Measurements from ENCODE around the gene PPP6C. TPM values are rescaled to one million over a fixed set of nuclear protein-coding genes. Genes with fewer than 3 reads are reported as not detected.
A peak's percentile ranks its signal among the peaks of the same experiment; 100 is the strongest.
"Not testable (repeated sequence)": the region's sequence is repeated elsewhere in the genome, so short reads cannot be mapped to it uniquely, and the experiment has no call there.

PPP6C gene
- total and polyA plus RNA-seq, 7 experiments from 2014 or later = 32.9 to 56.5 (median 50.7) TPM

DNA sequence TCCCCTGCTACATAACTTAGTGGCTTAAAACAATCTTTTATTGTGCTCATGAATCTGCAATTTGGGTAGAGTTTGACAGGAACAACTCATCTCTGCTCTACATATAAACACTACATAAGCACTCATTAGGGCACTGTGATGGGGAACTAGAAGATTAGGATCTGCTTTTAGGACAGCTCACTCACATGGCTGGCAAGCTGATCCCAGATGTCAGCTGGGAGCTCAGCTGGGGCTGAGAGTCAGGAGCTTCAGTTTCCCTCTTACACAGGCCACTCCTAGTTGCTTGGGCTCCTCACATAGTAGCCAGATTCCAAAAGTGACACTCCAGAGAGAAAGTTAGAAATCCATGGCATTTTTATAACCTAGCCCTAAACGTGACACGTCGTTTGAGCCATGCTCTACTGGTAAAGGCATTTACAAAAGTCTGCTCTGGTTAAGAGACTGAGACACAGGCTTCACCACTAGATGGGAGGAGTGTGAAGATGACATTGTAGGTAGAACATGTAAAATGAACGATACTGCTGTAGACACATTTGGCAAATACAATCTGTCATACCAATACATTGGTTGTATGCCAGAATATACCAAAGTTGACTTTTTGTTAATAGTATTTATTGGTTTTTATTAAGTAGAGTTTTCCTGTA, 69.8 kb downstream of the PPP6C start:
- no peaks in the 10 kb centered on the region for H3K27me3 Mint-ChIP-seq
- Histone ChIP-seq H3K9me3 (ENCODE audit: control insufficient read depth in 2 of 3, low read length in 3 of 3) (no peaks in the 10 kb centered on the region), H3K36me3 (ENCODE audit: control insufficient read depth in 2 of 3, insufficient read depth in 3 of 3, low read length in 3 of 3) (no peaks in the 10 kb centered on the region), H3K27ac (ENCODE audit: low read depth, low read length) (no peak overlapping the region), H3K27me3 (ENCODE audit: control insufficient read depth in 2 of 2, insufficient read depth in 2 of 2, low read length in 2 of 2) (no peaks in the 10 kb centered on the region), H3K4me1 (ENCODE audit: control insufficient read depth in 2 of 2, insufficient read depth in 2 of 2, low read length in 2 of 2) (peaks cover 4 to 22% of the 10 kb centered on the region in 2 donors), H3K4me3 (ENCODE audit: low read length) (no peak overlapping the region)
- ATAC-seq = peak; percentile 78
- peaks cover 0 to 13% (median 0%) of the 10 kb centered on the region in 5 donors for H3K36me3 Mint-ChIP-seq
- DNase-seq = peak in 7 of 9 donors; percentile 37 to 65 (median 50)
- intact Hi-C loops (cut with micrococcal nuclease) = loop anchor here (1.0 to 2.0 kb wide), 2 partner anchors 15 to 24 kb away; partner anchors contain the start of gene SCAI (in 2 of the 2)
- H3K9me3 Mint-ChIP-seq = peaks cover 0 to 2% (median 0%) of the 10 kb centered on the region in 11 donors
- H3K4me3 Mint-ChIP-seq = peak overlapping the region in 6 of 10 donors; percentile 35 to 59 (median 50)
- H3K4me1 Mint-ChIP-seq = peaks cover 19 to 58% (median 42%) of the 10 kb centered on the region in 7 donors
- POLR2A ChIA-PET = interaction anchor here (0.6 to 1.5 kb wide), 3 partner anchors 22 to 1070 kb away, joined by 3 to 6 read pairs (median 3); no protein-coding TSS in a partner anchor
- peak overlapping the region; percentile 55 to 84 (median 75) for H3K27ac Mint-ChIP-seq
- CTCF ChIA-PET = interaction anchor here (0.7 kb wide), 2 partner anchors 28 to 85 kb away, joined by 3 read pairs; no protein-coding TSS in a partner anchor

DNA sequence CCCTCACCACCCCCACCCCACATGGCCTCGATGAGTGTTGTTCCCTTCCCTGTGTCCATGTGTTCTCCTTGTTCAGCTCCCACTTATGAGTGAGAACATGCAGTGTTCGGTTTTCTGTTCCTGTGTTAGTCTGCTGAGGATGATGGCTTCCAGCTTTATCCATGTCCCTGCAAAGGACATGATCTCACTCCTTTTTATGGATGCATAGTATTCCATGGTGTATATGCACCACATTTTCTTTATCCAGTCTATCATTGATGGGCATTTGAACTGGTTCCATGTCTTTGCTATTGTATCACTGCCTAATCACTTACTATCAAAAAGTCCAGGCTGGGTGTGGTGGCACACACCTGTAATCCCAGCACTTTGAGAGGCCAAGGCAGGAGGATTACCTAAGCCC, 70.9 kb downstream of the PPP6C start:
- intact Hi-C loops (cut with micrococcal nuclease) = loop anchor here in 1 of 2 donors (2.0 kb wide), 1 partner anchor 14 kb away; no protein-coding TSS in a partner anchor
- not testable (repeated sequence) for H3K4me3 Mint-ChIP-seq; H3K36me3 ChIP-seq (ENCODE audit: control insufficient read depth in 2 of 3, insufficient read depth in 3 of 3, low read length in 3 of 3); H3K4me3 ChIP-seq (ENCODE audit: low read length); H3K27me3 ChIP-seq (ENCODE audit: control insufficient read depth in 2 of 2, insufficient read depth in 2 of 2, low read length in 2 of 2); ATAC-seq; H3K9me3 ChIP-seq (ENCODE audit: control insufficient read depth in 2 of 3, low read length in 3 of 3); DNase-seq; H3K27ac ChIP-seq (ENCODE audit: low read depth, low read length); H3K9me3 Mint-ChIP-seq; H3K27me3 Mint-ChIP-seq
- H3K27ac Mint-ChIP-seq = peak overlapping the region in 4 of 9 donors; percentile 4 to 45 (median 11)
- peaks cover 0 to 12% (median 0%) of the 10 kb centered on the region in 5 donors for H3K36me3 Mint-ChIP-seq
- H3K4me1 Mint-ChIP-seq = peaks cover 17 to 47% (median 33%) of the 10 kb centered on the region in 7 donors
- peaks cover 4 to 17% of the 10 kb centered on the region in 2 donors for H3K4me1 ChIP-seq (ENCODE audit: control insufficient read depth in 2 of 2, insufficient read depth in 2 of 2, low read length in 2 of 2)
- ChIA-PET CTCF (interaction anchor here (1.1 kb wide), 1 partner anchor 25 kb away, joined by 3 read pairs; no protein-coding TSS in a partner anchor), POLR2A (interaction anchor here (1.0 kb wide), 1 partner anchor 8 kb away, joined by 3 read pairs; no protein-coding TSS in a partner anchor)

GRCh38 chr9:125114503-125114902, 75.1 kb downstream of the PPP6C start:
- POLR2A ChIA-PET = interaction anchor here (0.8 to 0.9 kb wide), 2 partner anchors 27 to 77 kb away, joined by 3 read pairs; no protein-coding TSS in a partner anchor
- CTCF ChIA-PET; H3K27me3 ChIP-seq (ENCODE audit: control insufficient read depth in 2 of 2, insufficient read depth in 2 of 2, low read length in 2 of 2); intact Hi-C loops (cut with micrococcal nuclease); H3K4me3 ChIP-seq (ENCODE audit: low read length); H3K9me3 ChIP-seq (ENCODE audit: control insufficient read depth in 2 of 3, low read length in 3 of 3); H3K4me1 ChIP-seq (ENCODE audit: control insufficient read depth in 2 of 2, insufficient read depth in 2 of 2, low read length in 2 of 2); H3K36me3 ChIP-seq (ENCODE audit: control insufficient read depth in 2 of 3, insufficient read depth in 3 of 3, low read length in 3 of 3); ATAC-seq; H3K4me3 Mint-ChIP-seq; H3K27ac Mint-ChIP-seq; H3K27me3 Mint-ChIP-seq; H3K27ac ChIP-seq (ENCODE audit: low read depth, low read length); DNase-seq: not testable (repeated sequence)
- Mint-ChIP-seq H3K4me1 (peaks cover 0 to 24% (median 19%) of the 10 kb centered on the region in 7 donors), H3K9me3 (peaks cover 0 to 24% (median 10%) of the 10 kb centered on the region in 11 donors), H3K36me3 (peaks cover 4 to 30% (median 22%) of the 10 kb centered on the region in 5 donors)

- Histone ChIP-seq H3K4me1 (ENCODE audit: control insufficient read depth in 2 of 2, insufficient read depth in 2 of 2, low read length in 2 of 2) (no peaks in the 10 kb centered on the region), H3K27me3 (ENCODE audit: control insufficient read depth in 2 of 2, insufficient read depth in 2 of 2, low read length in 2 of 2) (no peaks in the 10 kb centered on the region), H3K36me3 (ENCODE audit: control insufficient read depth in 2 of 3, insufficient read depth in 3 of 3, low read length in 3 of 3) (no peaks in the 10 kb centered on the region), H3K9me3 (ENCODE audit: control insufficient read depth in 2 of 3, low read length in 3 of 3) (peaks cover 0 to 7% (median 0%) of the 10 kb centered on the region in 3 experiments), H3K27ac (ENCODE audit: low read depth, low read length) (no peak overlapping the region), H3K4me3 (ENCODE audit: low read length) (no peak overlapping the region)
- Mint-ChIP-seq H3K27me3 (no peaks in the 10 kb centered on the region), H3K27ac (peak overlapping the region in 1 of 9 donors; percentile 19), H3K4me3 (no peak overlapping the region), H3K9me3 (peaks cover 0 to 24% (median 10%) of the 10 kb centered on the region in 11 donors), H3K36me3 (peaks cover 4 to 28% (median 22%) of the 10 kb centered on the region in 5 donors), H3K4me1 (peaks cover 0 to 17% (median 10%) of the 10 kb centered on the region in 7 donors)
- POLR2A ChIA-PET = no interaction called here
- intact Hi-C loops (cut with micrococcal nuclease) = no loop called here
- CTCF ChIA-PET = no interaction called here
- ATAC-seq (no peak), DNase-seq (no peak)
These were observed 79.1 kb downstream of the PPP6C start for GRCh38 chr9:125110464-125110863.

DNA sequence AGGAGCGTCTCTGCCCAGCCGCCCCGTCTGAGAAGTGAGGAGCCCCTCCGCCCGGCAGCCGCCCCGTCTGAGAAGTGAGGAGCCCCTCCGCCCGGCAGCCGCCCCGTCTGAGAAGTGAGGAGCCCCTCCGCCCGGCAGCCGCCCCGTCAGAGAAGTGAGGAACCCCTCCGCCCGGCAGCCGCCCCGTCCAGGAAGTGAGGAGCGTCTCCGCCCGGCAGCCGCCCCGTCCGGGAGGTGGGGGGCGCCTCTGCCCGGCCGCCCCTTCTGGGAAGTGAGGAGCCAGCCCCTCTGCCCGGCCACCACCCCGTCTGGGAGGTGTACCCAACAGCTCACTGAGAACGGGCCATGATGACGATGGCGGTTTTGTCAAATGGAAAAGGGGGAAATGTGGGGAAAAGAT, 81.1 kb downstream of the PPP6C start:
- H3K27me3 ChIP-seq (ENCODE audit: control insufficient read depth in 2 of 2, insufficient read depth in 2 of 2, low read length in 2 of 2); H3K27me3 Mint-ChIP-seq; intact Hi-C loops (cut with micrococcal nuclease); DNase-seq; H3K27ac ChIP-seq (ENCODE audit: low read depth, low read length); CTCF ChIA-PET; H3K4me3 ChIP-seq (ENCODE audit: low read length); ATAC-seq; H3K27ac Mint-ChIP-seq; H3K9me3 ChIP-seq (ENCODE audit: control insufficient read depth in 2 of 3, low read length in 3 of 3); H3K36me3 ChIP-seq (ENCODE audit: control insufficient read depth in 2 of 3, insufficient read depth in 3 of 3, low read length in 3 of 3); POLR2A ChIA-PET; H3K4me3 Mint-ChIP-seq; H3K4me1 ChIP-seq (ENCODE audit: control insufficient read depth in 2 of 2, insufficient read depth in 2 of 2, low read length in 2 of 2): not testable (repeated sequence)
- Mint-ChIP-seq H3K9me3 (peaks cover 0 to 24% (median 10%) of the 10 kb centered on the region in 11 donors), H3K36me3 (peaks cover 4 to 25% (median 21%) of the 10 kb centered on the region in 5 donors), H3K4me1 (peaks cover 0 to 32% (median 21%) of the 10 kb centered on the region in 7 donors)

DNA sequence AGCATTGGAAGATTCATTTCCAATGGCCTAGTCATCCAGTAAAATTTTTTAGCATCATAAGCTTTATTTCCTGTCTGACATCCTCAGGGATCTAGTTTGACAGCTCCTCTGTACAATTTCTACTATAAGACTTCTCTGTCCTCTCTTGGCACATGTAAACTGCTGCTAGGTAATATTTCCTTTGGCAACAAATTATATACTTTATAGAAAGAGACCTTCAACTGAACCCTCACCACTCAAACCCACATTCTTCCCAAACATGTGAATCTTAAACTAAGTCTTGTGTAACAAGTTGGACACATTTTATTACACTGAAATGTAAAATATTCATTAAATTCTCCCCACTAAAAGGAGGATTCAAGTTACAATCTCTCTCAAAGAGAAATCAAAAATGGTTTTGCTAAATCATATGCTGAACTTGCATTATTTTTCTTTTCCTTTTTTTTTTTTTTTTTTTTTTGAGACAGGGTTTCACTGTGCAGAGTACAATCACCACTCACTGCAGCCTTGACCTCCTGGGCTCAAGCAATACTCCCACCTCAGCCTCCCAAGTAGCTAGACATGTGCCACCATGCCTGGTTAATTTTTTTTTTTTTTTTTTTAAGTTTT, 83.2 kb downstream of the PPP6C start:
- Mint-ChIP-seq H3K9me3 (peaks cover 0 to 5% (median 0%) of the 10 kb centered on the region in 11 donors), H3K27ac (no peak overlapping the region), H3K4me1 (peaks cover 0 to 39% (median 28%) of the 10 kb centered on the region in 7 donors), H3K27me3 (no peaks in the 10 kb centered on the region), H3K36me3 (peaks cover 0 to 10% (median 3%) of the 10 kb centered on the region in 5 donors), H3K4me3 (no peak overlapping the region)
- Histone ChIP-seq H3K27ac (ENCODE audit: low read depth, low read length) (no peak overlapping the region), H3K9me3 (ENCODE audit: control insufficient read depth in 2 of 3, low read length in 3 of 3) (no peaks in the 10 kb centered on the region), H3K27me3 (ENCODE audit: control insufficient read depth in 2 of 2, insufficient read depth in 2 of 2, low read length in 2 of 2) (no peaks in the 10 kb centered on the region), H3K4me3 (ENCODE audit: low read length) (no peak overlapping the region), H3K4me1 (ENCODE audit: control insufficient read depth in 2 of 2, insufficient read depth in 2 of 2, low read length in 2 of 2) (no peaks in the 10 kb centered on the region), H3K36me3 (ENCODE audit: control insufficient read depth in 2 of 3, insufficient read depth in 3 of 3, low read length in 3 of 3) (no peaks in the 10 kb centered on the region)
- CTCF ChIA-PET = interaction anchor here (0.6 kb wide), 1 partner anchor 239 kb away, joined by 3 read pairs; no protein-coding TSS in a partner anchor
- POLR2A ChIA-PET = no interaction called here
- ATAC-seq = no peak
- no peak for DNase-seq
- intact Hi-C loops (cut with micrococcal nuclease) = no loop called here

All from naive thymus-derived CD4-positive, alpha-beta T cell (primary cell).